ENCODE results near the gene SAP25. TPM values are rescaled to one million over a fixed set of nuclear protein-coding genes. Genes with fewer than 3 reads are reported as not detected.

Gene SAP25
- total RNA-seq, 1 donor from 2014 or later = 13.5 TPM

DNA sequence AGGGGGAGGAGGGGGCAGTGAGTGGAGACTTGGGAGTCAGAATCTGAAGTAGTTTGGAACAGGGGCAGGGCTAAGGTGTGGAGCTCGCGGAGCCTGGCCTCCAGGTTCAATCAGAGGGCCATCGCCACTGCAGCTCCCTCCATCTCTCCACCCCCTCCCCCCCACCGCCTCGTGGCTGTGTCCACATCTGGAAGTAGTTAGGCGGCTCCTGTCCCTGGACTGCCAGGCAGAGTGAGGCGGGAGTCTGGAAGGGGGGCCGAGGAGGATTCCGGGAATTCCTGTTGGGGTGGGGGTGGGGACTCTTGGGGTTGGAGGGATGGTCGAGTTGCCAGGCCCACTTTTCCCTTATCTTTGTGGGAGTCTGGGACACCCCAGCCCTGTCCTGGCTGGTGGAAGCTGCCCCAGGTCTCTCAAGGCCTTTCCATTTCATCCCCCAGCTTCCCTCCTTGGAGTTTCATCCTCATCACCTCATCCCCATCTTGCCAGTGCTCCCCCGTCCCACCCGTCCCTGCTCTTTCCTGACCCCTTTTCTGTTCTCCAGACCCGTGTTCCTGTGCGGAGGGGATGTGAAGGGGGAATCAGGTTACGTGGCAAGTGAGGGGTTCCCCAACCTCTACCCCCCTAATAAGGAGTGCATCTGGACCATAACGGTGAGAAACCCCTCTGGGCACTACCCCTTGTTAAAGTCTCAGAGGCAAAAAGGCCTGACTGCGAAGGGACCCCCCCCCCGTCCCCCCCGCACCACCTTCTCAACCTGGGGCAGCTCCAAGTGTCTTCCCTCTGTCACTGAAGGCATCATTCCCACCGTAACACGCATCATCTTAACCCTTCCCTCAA is 29.4 kb upstream of the SAP25 start:
- H3K4me1 Mint-ChIP-seq = peaks cover 47% of the 10 kb centered on the region
- peaks cover 12% of the 10 kb centered on the region for H3K36me3 Mint-ChIP-seq
- TF ChIP-seq, protein P1, sequence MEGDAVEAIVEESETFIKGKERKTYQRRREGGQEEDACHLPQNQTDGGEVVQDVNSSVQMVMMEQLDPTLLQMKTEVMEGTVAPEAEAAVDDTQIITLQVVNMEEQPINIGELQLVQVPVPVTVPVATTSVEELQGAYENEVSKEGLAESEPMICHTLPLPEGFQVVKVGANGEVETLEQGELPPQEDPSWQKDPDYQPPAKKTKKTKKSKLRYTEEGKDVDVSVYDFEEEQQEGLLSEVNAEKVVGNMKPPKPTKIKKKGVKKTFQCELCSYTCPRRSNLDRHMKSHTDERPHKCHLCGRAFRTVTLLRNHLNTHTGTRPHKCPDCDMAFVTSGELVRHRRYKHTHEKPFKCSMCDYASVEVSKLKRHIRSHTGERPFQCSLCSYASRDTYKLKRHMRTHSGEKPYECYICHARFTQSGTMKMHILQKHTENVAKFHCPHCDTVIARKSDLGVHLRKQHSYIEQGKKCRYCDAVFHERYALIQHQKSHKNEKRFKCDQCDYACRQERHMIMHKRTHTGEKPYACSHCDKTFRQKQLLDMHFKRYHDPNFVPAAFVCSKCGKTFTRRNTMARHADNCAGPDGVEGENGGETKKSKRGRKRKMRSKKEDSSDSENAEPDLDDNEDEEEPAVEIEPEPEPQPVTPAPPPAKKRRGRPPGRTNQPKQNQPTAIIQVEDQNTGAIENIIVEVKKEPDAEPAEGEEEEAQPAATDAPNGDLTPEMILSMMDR (IDR thresholded peaks at IDR 0.05; ENCODE audit: unreplicated experiment) = no peak
- peak overlapping the region; percentile 82 for H3K4me3 Mint-ChIP-seq
- H3K9me3 Mint-ChIP-seq = no peaks in the 10 kb centered on the region
- H3K27ac Mint-ChIP-seq = peak overlapping the region; percentile 99
- H3K27me3 Mint-ChIP-seq (ENCODE audit: low read depth) = no peaks in the 10 kb centered on the region
- DNase-seq (ENCODE audit: low spot score in 2 of 2, unreplicated experiment in 2 of 2) = peak; percentile 77 to 86

DNA sequence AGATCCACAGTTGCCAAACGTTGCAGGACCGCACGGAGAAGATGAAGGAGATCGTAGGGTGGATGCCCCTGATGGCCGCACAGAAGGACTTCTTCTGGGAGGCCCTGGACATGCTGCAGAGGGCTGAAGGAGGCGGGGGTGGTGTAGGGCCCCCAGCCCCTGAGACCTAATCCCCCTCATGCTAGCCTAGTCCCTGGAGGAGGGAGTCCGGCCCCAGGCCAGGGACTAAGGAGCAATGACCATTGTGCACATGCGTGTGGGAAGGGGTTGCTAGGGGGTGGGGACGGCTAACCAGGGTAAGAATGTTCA is 27.0 kb upstream of the SAP25 start:
- TF ChIP-seq, protein P1 (IDR thresholded peaks at IDR 0.05; ENCODE audit: unreplicated experiment) = no peak
- Mint-ChIP-seq H3K27me3 (ENCODE audit: low read depth) (no peaks in the 10 kb centered on the region), H3K9me3 (no peaks in the 10 kb centered on the region), H3K36me3 (peaks cover 14% of the 10 kb centered on the region), H3K27ac (peak overlapping the region; percentile 34), H3K4me3 (peak overlapping the region; percentile 44), H3K4me1 (peaks cover 42% of the 10 kb centered on the region)
- no peak for DNase-seq (ENCODE audit: low spot score in 2 of 2, unreplicated experiment in 2 of 2)

DNA sequence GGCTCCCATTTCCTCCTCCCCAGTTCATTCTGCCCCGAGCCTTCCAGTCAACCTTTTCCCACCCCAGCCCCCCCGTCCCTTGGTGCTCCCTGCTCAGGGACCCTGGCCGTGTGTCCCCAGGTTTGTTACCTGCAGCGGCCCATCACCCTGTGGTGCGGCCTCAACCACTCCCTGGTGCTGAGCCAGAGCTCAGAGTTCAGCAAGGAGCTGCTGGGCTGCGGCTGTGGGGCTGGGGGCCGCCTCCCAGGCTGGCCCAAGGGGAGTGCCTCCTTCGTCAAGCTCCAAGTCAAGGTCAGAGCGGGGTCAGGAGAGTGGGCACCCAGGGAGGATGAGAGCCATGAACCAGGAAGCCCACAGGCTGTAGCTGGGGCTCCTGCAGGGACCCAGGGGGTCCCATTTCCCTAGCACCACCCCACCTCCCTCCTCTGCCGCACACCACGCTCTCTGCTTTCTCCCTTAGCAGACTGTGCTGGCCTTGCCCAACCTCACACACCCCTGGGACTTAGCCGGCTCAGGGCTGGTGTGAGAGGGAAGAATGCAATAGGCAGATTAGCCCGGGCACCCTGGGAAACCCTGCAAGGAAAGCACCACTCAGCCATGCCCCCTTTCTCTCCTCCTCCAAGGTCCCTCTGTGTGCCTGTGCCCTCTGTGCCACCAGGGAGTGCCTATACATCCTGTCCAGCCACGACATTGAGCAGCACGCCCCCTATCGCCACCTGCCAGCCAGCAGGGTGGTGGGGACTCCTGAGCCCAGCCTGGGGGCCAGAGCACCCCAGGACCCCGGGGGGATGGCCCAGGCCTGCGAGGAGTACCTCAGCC is 26.4 kb upstream of the SAP25 start:
- H3K4me3 Mint-ChIP-seq = peak overlapping the region; percentile 44
- no peaks in the 10 kb centered on the region for H3K27me3 Mint-ChIP-seq (ENCODE audit: low read depth)
- TF ChIP-seq, protein P1 (IDR thresholded peaks at IDR 0.05; ENCODE audit: unreplicated experiment) = no peak
- DNase-seq (ENCODE audit: low spot score in 2 of 2, unreplicated experiment in 2 of 2) = no peak
- peaks cover 37% of the 10 kb centered on the region for H3K4me1 Mint-ChIP-seq
- H3K9me3 Mint-ChIP-seq = no peaks in the 10 kb centered on the region
- peak overlapping the region; percentile 59 for H3K27ac Mint-ChIP-seq
- peaks cover 18% of the 10 kb centered on the region for H3K36me3 Mint-ChIP-seq

DNA sequence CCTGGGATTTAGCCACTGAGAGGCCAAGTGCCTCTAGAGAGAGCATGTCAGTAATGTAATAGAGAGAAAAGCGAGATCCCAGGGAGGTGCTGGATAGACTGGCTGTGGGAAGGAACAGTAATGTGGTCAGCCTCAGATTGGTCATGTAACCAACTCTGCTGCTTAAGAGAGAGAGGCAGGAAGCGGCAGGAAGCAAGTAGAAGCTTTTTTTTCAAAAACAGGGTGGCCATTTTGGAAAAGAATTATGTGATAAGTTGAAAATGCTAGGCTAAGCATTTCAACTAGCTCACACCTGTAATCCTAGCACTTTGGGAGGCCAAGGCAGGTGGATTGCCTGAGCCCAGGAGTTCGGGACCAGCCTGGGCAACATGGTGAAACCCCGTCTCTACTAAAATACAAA is 24.7 kb upstream of the SAP25 start:
- no peak for DNase-seq (ENCODE audit: low spot score in 2 of 2, unreplicated experiment in 2 of 2)
- Mint-ChIP-seq H3K4me3 (no peak overlapping the region), H3K27me3 (ENCODE audit: low read depth) (no peaks in the 10 kb centered on the region), H3K36me3 (peaks cover 25% of the 10 kb centered on the region), H3K4me1 (peaks cover 31% of the 10 kb centered on the region), H3K9me3 (no peaks in the 10 kb centered on the region), H3K27ac (peak overlapping the region; percentile 84)
- TF ChIP-seq, protein P1 (IDR thresholded peaks at IDR 0.05; ENCODE audit: unreplicated experiment) = no peak

DNA sequence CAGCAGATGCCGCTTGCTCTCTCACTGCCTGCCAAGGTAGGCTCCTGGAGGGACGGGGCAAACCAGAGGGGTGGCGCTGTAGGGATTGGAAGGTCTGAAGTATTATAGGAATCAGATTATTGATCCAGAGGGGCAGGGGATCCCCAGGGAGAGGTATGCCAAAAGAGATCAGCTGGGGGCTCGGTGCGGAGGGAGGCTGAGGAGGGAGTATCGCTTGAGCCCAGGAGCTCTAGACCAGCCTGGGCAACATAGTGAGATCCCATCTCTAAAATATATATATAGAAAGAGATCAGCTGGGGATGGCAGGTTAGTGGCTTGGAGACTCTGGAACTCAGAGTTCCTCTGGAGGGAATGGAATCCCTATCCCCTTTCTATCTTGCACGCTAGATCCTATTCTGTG is 21.5 kb upstream of the SAP25 start:
- H3K9me3 Mint-ChIP-seq = no peaks in the 10 kb centered on the region
- H3K4me3 Mint-ChIP-seq = no peak overlapping the region
- H3K27ac Mint-ChIP-seq = no peak overlapping the region
- H3K27me3 Mint-ChIP-seq (ENCODE audit: low read depth) = no peaks in the 10 kb centered on the region
- peaks cover 29% of the 10 kb centered on the region for H3K36me3 Mint-ChIP-seq
- no peak for DNase-seq (ENCODE audit: low spot score in 2 of 2, unreplicated experiment in 2 of 2)
- peaks cover 13% of the 10 kb centered on the region for H3K4me1 Mint-ChIP-seq
- TF ChIP-seq, protein P1 (IDR thresholded peaks at IDR 0.05; ENCODE audit: unreplicated experiment) = no peak

All from mesothelial cell of epicardium (in vitro differentiated cells).